Bronchial epithelial cell (primary cell): ENCODE measurements around the gene TMTC1. TPM values are rescaled to one million over a fixed set of nuclear protein-coding genes. Genes with fewer than 3 reads are reported as not detected.
A peak's percentile ranks its signal among the peaks of the same experiment; 100 is the strongest.

ENCODE experiments used
- DNase-seq: peaks from one replicate; pipeline ENCODE4 v3.0.0-alpha.2; 2010; ENCODE audit warnings: low read depth
- FAIRE-seq: peaks from 2 replicates; lab custom pipeline; 2011; peaks lifted over from hg19 to GRCh38; lab: Jason Lieb, UNC
- H3K27me3 ChIP-seq: 2 replicates; pipeline ENCODE4 v1.5.1; 2011; ENCODE audit warnings: low read length; ENCODE audit not compliant: control insufficient read depth, insufficient read depth
- H3K36me3 ChIP-seq: 2 replicates; pipeline ENCODE4 v1.5.1; 2011; ENCODE audit warnings: low read length; ENCODE audit not compliant: control insufficient read depth, insufficient read depth
- H3K4me3 ChIP-seq: 2 replicates; pipeline ENCODE4 v1.5.1; 2011; ENCODE audit warnings: mild to moderate bottlenecking, low read depth, low read length, control low read depth
- CTCF ChIP-seq: IDR thresholded peaks from 2 replicates; pipeline ENCODE4 v1.5.1; 2011; ENCODE audit warnings: mild to moderate bottlenecking, moderate library complexity, low read length, control low read depth, inconsistent platforms; ENCODE audit not compliant: insufficient read depth, severe bottlenecking
- total RNA-seq: library from RNA; depleted of rRNA; stranded (reverse); fragments of >200 nt; gene quantifications from 2 replicates; pipeline ENCODE4 v1.2.1, GENCODE V29; 2014

Gene TMTC1
- total RNA-seq, 1 donor from 2014 or later, result 4.5 TPM

- no peak for DNase-seq
- TF ChIP-seq CTCF, result no peak
- Histone ChIP-seq H3K36me3 (no peaks in the 10 kb centered on the region), H3K4me3 (no peak overlapping the region), H3K27me3 (no peaks in the 10 kb centered on the region)
- FAIRE-seq, result peak; percentile 66
Measured at GRCh38 chr12:29653286-29653685, 130.5 kb downstream of the TMTC1 start.

- Histone ChIP-seq H3K27me3 (no peaks in the 10 kb centered on the region), H3K36me3 (no peaks in the 10 kb centered on the region), H3K4me3 (no peak overlapping the region)
- DNase-seq (no peak), FAIRE-seq (no peak)
- no peak for TF ChIP-seq CTCF
Measured at GRCh38 chr12:29650371-29650770, 133.4 kb downstream of the TMTC1 start.

DNA sequence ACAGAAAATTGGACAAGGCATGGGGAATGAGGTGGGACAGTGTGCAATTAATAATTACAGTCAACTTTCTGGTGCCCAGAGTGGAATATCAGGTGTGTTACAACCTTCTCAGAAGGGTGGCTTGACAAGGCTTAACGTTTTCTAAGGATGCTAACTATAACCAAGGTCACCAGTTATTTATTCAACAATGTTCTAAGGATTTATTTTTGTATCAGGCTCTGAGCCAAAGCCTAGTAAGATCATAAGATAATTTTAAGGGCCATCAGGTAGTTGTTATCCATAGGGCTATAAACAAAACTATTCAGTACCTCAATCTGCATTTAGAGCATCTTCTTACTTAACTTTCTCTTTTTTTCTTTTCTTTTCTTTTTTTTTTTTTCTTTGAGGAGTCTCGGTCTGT is 134.0 kb downstream of the TMTC1 start:
- H3K27me3 ChIP-seq, result no peaks in the 10 kb centered on the region
- no peaks in the 10 kb centered on the region for H3K36me3 ChIP-seq
- TF ChIP-seq CTCF, result no peak
- no peak overlapping the region for H3K4me3 ChIP-seq
- DNase-seq (no peak), FAIRE-seq (no peak)

DNA sequence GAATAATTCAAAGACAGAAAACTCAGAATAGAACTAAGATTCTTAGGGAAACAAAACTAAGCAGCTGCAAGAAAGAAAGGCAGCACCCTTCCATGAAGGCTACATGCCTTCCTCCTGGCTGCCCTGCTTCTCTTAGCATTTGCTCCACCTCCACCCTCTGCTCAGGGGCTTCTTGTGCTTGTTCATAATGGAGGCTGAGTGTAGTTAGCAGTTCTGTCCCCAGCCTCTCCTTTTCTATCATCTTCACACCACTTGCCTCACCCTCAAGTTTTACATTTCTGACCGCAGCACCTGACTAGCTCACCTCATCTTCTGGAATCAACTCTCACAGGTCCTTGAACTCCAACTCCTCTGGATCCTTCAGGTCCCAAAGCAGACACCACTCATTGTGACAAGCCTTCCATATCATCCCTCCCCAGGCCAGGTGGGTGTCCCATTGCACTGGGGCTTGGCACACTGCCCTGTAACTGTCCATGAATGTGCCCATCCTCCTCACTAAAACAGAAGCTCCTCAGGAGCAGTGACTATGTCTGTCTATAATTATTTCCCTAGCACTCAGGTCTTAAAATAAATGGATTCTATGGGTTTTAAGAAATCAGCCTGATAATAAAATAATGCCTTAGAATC is 139.1 kb downstream of the TMTC1 start:
- Histone ChIP-seq H3K27me3 (no peaks in the 10 kb centered on the region), H3K4me3 (no peak overlapping the region), H3K36me3 (no peaks in the 10 kb centered on the region)
- no peak for TF ChIP-seq CTCF
- FAIRE-seq, result no peak
- no peak for DNase-seq

DNA sequence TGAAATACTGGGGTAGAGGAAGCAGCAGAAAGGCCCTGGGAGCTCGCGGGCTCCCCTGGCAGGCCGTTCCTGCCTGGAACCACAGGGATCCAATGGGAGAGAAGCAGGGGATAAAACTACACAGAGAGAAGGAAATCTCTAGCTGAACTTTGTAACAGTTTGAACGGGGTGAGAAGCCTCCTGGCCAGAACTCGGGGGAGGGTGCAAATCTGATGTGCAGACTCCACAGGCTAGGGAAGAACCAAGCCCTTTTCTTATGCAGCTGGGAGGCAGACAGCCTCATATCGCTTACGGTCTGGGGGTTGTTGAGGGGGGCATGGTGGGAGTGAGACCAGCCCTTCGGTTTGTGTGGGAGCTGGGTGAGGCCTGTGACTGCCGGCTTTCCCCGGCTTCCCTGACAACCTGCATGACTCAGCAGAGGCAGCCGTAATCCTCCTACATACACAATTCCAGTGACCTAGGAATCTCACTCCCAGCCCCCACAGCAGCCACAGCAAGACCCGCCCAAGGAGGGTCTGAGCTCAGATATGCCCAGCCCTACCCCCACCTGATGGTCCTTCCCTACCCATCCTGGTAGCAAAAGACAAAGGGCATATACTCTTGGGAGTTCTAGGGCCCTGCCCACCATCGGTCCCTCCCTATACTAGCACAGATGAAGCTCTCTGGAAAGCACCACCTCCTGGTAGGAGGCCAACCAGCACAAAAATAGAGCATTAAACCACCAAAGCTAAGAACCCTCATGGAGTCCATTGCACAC is 143.0 kb downstream of the TMTC1 start:
- no peak overlapping the region for H3K4me3 ChIP-seq
- FAIRE-seq, result no peak
- TF ChIP-seq CTCF, result no peak
- no peaks in the 10 kb centered on the region for H3K36me3 ChIP-seq
- no peak for DNase-seq
- no peaks in the 10 kb centered on the region for H3K27me3 ChIP-seq
